DND-41 (cell line): Measurements from ENCODE around the gene DDRGK1.

Experiments
- CTCF ChIP-seq: IDR thresholded peaks from 2 replicates; pipeline ENCODE4 v1.5.1; 2012; ENCODE audit warnings: borderline replicate concordance, low read length, moderate library complexity, mild to moderate bottlenecking; ENCODE audit not compliant: poor library complexity, severe bottlenecking; ENCODE audit errors: extremely low read depth
- EZH2 ChIP-seq: IDR thresholded peaks from 3 replicates; pipeline ENCODE4 v1.6.1; 2012; ENCODE audit warnings: borderline replicate concordance, low read depth, mild to moderate bottlenecking, moderate library complexity, low read length, inconsistent platforms; ENCODE audit not compliant: severe bottlenecking

- TF ChIP-seq CTCF (no peak), EZH2 (no peak)
Observed at GRCh38 chr20:3188823-3189413, 15.6 kb downstream of the DDRGK1 start.
